GM20431 (cell line): ENCODE data around the gene BSN.

ENCODE experiments used
- in situ Hi-C: fragments of 300-500 bp; cut with MseI, MboI; formaldehyde crosslinking; loops from one replicate; pipeline ENCODE4 v1.15.0; 2020; ENCODE audit warnings: low sequenced_read_pairs; ENCODE audit not compliant: unreplicated experiment

The BSN gene

GRCh38 chr3:49533786-49534519, 20.3 kb upstream of the BSN start:
- in situ Hi-C loops: loop anchor here (10.0 kb wide), 1 partner anchor 131 kb away; no protein-coding TSS in a partner anchor

GRCh38 chr3:49534581-49535441, 19.5 kb upstream of the BSN start:
- in situ Hi-C loops: loop anchor here (10.0 kb wide), 1 partner anchor 130 kb away; no protein-coding TSS in a partner anchor

- in situ Hi-C loops: loop anchor here (10.0 kb wide), 1 partner anchor 129 kb away; no protein-coding TSS in a partner anchor
Observed at GRCh38 chr3:49535971-49536874, 18.1 kb upstream of the BSN start.

GRCh38 chr3:49536875-49537533, 17.3 kb upstream of the BSN start:
- in situ Hi-C loops: loop anchor here (10.0 kb wide), 1 partner anchor 128 kb away; no protein-coding TSS in a partner anchor

- in situ Hi-C loops: loop anchor here (10.0 kb wide), 1 partner anchor 125 kb away; no protein-coding TSS in a partner anchor
Observed at GRCh38 chr3:49539659-49540560, 14.4 kb upstream of the BSN start.

GRCh38 chr3:49552087-49552486, 2.2 kb upstream of the BSN start:
- in situ Hi-C loops: no loop called here

GRCh38 chr3:49553324-49553691, 969 bp upstream of the BSN start:
- in situ Hi-C loops: no loop called here

GRCh38 chr3:49554633-49555265, 472 bp downstream of the BSN start:
- in situ Hi-C loops: no loop called here

- in situ Hi-C loops: no loop called here
Observed at GRCh38 chr3:49556500-49557275, 2.4 kb downstream of the BSN start.

- in situ Hi-C loops: no loop called here
Observed at GRCh38 chr3:49563040-49563578, 8.8 kb downstream of the BSN start.

- in situ Hi-C loops: no loop called here
Observed at GRCh38 chr3:49563766-49564165, 9.5 kb downstream of the BSN start.

- in situ Hi-C loops: no loop called here
Observed at GRCh38 chr3:49566312-49566711, 12.0 kb downstream of the BSN start.

- in situ Hi-C loops: no loop called here
Observed at GRCh38 chr3:49567406-49567805, 13.1 kb downstream of the BSN start.

- in situ Hi-C loops: no loop called here
Observed at GRCh38 chr3:49568965-49569364, 14.7 kb downstream of the BSN start.

GRCh38 chr3:49570028-49570654, 15.9 kb downstream of the BSN start:
- in situ Hi-C loops: no loop called here

- in situ Hi-C loops: no loop called here
Observed at GRCh38 chr3:49582177-49582576, 27.9 kb downstream of the BSN start.
